ENCODE results near the gene PEMT.

GRCh38 chr17:17560167-17560566, 31.3 kb downstream of the PEMT start:
- TF ChIP-seq POLR2A (IDR thresholded peaks at IDR 0.05), result no peak
- TF ChIP-seq, protein P1, sequence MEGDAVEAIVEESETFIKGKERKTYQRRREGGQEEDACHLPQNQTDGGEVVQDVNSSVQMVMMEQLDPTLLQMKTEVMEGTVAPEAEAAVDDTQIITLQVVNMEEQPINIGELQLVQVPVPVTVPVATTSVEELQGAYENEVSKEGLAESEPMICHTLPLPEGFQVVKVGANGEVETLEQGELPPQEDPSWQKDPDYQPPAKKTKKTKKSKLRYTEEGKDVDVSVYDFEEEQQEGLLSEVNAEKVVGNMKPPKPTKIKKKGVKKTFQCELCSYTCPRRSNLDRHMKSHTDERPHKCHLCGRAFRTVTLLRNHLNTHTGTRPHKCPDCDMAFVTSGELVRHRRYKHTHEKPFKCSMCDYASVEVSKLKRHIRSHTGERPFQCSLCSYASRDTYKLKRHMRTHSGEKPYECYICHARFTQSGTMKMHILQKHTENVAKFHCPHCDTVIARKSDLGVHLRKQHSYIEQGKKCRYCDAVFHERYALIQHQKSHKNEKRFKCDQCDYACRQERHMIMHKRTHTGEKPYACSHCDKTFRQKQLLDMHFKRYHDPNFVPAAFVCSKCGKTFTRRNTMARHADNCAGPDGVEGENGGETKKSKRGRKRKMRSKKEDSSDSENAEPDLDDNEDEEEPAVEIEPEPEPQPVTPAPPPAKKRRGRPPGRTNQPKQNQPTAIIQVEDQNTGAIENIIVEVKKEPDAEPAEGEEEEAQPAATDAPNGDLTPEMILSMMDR (IDR thresholded peaks at IDR 0.05), result no peak
